SK-N-SH treated with all-trans-retinoic acid at 6 μM for 48 hours (cell line): ENCODE measurements around the gene CDC42EP3.

Experiments used
- ARNTL ChIP-seq: fragments of 450-650 bp; formaldehyde crosslinking; IDR thresholded peaks from 2 replicates; pipeline ENCODE4 v1.5.0; 2020; ENCODE audit warnings: low read depth, mild to moderate bottlenecking, moderate library complexity, borderline replicate concordance
- ESRRG ChIP-seq: fragments of 250-450 bp; sonication (Bioruptor Pico); IDR thresholded peaks from 2 replicates; pipeline ENCODE4 v1.6.1; 2021; ENCODE audit warnings: mild to moderate bottlenecking
- RARB ChIP-seq: fragments of 250-450 bp; sonication (Bioruptor Pico); IDR thresholded peaks from 2 replicates; pipeline ENCODE4 v1.8.0; 2021; ENCODE audit warnings: mild to moderate bottlenecking, moderate library complexity
- SNAI2 ChIP-seq: fragments of 250-450 bp; sonication (Bioruptor Pico); IDR thresholded peaks from 2 replicates; pipeline ENCODE4 v1.5.0; 2020; ENCODE audit warnings: mild to moderate bottlenecking, moderate library complexity
- ZFP3 ChIP-seq: fragments of 250-450 bp; sonication (Bioruptor Pico); IDR thresholded peaks from 2 replicates; pipeline ENCODE4 v1.5.0; 2020; ENCODE audit warnings: mild to moderate bottlenecking, moderate library complexity
- ZFP30 ChIP-seq: fragments of 450-650 bp; formaldehyde crosslinking; IDR thresholded peaks from 2 replicates; pipeline ENCODE4 v1.5.0; 2022; ENCODE audit warnings: mild to moderate bottlenecking, moderate library complexity
- TF ChIP-seq, protein P1 (sequence below): fragments of 250-450 bp; sonication (Bioruptor Pico); IDR thresholded peaks from 2 replicates; pipeline ENCODE4 v1.5.1; 2021; ENCODE audit warnings: mild to moderate bottlenecking, moderate library complexity
- TF ChIP-seq, protein P2 (sequence below): fragments of 250-450 bp; sonication (Bioruptor Pico); IDR thresholded peaks from 2 replicates; pipeline ENCODE4 v1.8.0; 2020; ENCODE audit warnings: mild to moderate bottlenecking, moderate library complexity, borderline replicate concordance
- TF ChIP-seq, protein P3 (sequence below): fragments of 250-450 bp; sonication (Bioruptor Pico); IDR thresholded peaks from 2 replicates; pipeline ENCODE4 v1.5.1; 2020; ENCODE audit warnings: low read depth, mild to moderate bottlenecking, moderate library complexity
- TF ChIP-seq, protein P4 (sequence below): fragments of 250-450 bp; sonication (Bioruptor Pico); IDR thresholded peaks from 2 replicates; pipeline ENCODE4 v1.8.0; 2021; ENCODE audit warnings: low read depth, mild to moderate bottlenecking, moderate library complexity, borderline replicate concordance

DNA sequence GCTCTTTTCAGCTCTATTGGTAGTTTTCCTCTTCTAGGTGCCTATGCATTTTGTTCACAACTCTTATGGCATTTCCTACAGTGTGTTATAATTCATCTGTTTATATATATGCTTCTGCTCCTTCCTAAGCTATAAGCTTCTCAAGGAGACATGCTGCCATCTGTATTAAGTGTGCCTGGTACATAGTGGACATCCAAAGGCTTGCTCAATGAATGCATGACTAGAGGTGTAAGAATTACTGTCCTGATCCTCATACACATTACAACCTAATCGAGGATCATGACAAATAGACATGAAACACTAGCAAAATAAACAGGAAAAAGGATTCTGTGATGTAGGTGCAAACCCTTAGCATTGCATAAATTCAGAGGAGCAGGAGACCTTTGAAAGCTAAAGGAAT lies 50.2 kb downstream of the CDC42EP3 start:
- TF ChIP-seq, protein P1, sequence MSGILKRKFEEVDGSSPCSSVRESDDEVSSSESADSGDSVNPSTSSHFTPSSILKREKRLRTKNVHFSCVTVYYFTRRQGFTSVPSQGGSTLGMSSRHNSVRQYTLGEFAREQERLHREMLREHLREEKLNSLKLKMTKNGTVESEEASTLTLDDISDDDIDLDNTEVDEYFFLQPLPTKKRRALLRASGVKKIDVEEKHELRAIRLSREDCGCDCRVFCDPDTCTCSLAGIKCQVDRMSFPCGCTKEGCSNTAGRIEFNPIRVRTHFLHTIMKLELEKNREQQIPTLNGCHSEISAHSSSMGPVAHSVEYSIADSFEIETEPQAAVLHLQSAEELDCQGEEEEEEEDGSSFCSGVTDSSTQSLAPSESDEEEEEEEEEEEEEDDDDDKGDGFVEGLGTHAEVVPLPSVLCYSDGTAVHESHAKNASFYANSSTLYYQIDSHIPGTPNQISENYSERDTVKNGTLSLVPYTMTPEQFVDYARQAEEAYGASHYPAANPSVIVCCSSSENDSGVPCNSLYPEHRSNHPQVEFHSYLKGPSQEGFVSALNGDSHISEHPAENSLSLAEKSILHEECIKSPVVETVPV (CRISPR knock-in tag) = no peak
- TF ChIP-seq ARNTL (CRISPR knock-in tag) = no peak
- TF ChIP-seq RARB = no peak
- TF ChIP-seq ZFP3 (CRISPR knock-in tag) = no peak
- TF ChIP-seq, protein P2, sequence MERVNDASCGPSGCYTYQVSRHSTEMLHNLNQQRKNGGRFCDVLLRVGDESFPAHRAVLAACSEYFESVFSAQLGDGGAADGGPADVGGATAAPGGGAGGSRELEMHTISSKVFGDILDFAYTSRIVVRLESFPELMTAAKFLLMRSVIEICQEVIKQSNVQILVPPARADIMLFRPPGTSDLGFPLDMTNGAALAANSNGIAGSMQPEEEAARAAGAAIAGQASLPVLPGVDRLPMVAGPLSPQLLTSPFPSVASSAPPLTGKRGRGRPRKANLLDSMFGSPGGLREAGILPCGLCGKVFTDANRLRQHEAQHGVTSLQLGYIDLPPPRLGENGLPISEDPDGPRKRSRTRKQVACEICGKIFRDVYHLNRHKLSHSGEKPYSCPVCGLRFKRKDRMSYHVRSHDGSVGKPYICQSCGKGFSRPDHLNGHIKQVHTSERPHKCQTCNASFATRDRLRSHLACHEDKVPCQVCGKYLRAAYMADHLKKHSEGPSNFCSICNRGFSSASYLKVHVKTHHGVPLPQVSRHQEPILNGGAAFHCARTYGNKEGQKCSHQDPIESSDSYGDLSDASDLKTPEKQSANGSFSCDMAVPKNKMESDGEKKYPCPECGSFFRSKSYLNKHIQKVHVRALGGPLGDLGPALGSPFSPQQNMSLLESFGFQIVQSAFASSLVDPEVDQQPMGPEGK (CRISPR knock-in tag) = no peak
- no peak for TF ChIP-seq ZFP30
- TF ChIP-seq ESRRG (CRISPR knock-in tag) = no peak
- TF ChIP-seq, protein P3, sequence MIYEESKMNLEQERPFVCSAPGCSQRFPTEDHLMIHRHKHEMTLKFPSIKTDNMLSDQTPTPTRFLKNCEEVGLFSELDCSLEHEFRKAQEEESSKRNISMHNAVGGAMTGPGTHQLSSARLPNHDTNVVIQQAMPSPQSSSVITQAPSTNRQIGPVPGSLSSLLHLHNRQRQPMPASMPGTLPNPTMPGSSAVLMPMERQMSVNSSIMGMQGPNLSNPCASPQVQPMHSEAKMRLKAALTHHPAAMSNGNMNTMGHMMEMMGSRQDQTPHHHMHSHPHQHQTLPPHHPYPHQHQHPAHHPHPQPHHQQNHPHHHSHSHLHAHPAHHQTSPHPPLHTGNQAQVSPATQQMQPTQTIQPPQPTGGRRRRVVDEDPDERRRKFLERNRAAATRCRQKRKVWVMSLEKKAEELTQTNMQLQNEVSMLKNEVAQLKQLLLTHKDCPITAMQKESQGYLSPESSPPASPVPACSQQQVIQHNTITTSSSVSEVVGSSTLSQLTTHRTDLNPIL (CRISPR knock-in tag) = no peak
- TF ChIP-seq SNAI2 (CRISPR knock-in tag) = no peak
- TF ChIP-seq, protein P4, sequence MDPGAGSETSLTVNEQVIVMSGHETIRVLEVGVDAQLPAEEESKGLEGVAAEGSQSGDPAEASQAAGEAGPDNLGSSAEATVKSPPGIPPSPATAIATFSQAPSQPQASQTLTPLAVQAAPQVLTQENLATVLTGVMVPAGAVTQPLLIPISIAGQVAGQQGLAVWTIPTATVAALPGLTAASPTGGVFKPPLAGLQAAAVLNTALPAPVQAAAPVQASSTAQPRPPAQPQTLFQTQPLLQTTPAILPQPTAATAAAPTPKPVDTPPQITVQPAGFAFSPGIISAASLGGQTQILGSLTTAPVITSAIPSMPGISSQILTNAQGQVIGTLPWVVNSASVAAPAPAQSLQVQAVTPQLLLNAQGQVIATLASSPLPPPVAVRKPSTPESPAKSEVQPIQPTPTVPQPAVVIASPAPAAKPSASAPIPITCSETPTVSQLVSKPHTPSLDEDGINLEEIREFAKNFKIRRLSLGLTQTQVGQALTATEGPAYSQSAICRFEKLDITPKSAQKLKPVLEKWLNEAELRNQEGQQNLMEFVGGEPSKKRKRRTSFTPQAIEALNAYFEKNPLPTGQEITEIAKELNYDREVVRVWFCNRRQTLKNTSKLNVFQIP (CRISPR knock-in tag) = no peak
